HG02970 (cell line): ENCODE results near the gene CAMK1D.

Experiments
- ATAC-seq: cut with Tn5 transposase; IDR thresholded peaks from one replicate; pipeline ENCODE4 v1.9.1; 2021; ENCODE audit warnings: mild to moderate bottlenecking, moderate library complexity, moderate number of reproducible peaks; ENCODE audit not compliant: unreplicated experiment, low FRiP score

Gene CAMK1D

GRCh38 chr10:12583891-12584595 lies 234.7 kb downstream of the CAMK1D start:
- no peak for ATAC-seq

GRCh38 chr10:12586741-12587140 lies 237.4 kb downstream of the CAMK1D start:
- ATAC-seq, result no peak

DNA sequence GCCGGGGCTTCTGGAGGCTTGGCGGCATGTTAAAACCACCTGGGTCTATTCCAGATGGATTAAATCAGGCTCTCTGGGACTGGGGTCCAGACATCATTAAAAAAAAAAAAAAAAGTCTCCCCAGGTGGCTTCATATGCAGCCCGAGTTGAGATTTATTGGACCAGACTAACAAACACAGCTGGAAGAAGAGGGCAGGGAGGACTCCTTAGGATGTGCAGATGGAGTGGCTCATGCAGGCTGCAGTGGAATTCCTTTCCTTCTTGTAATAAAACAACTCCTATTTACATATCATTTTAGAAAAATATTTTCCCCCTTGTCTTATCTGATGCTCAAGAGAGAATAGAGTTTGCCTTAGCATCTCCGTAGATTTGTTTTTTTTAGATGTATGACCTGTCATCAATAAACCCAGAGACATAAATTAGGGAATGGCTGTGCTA lies 238.1 kb downstream of the CAMK1D start:
- no peak for ATAC-seq

GRCh38 chr10:12588091-12588860 lies 238.9 kb downstream of the CAMK1D start:
- no peak for ATAC-seq

DNA sequence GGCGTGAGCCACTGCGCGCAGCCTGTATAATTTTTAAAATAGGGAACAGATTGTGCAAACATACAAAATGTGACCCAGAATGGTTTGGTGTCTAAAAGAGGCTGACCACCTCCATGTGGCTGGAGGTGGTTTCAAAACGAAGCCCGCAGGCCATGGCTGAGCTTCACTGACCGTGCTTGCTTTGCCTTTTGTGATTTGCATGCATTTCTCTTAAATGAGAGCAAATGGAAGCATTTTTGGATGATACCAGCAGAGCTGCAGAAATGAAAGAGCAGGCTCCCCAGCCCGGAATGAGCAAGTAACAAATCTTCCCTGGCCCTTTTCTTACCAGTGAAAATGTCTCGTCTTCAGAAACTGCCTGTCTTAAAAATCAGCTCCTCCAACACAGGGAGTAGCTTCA lies 239.9 kb downstream of the CAMK1D start:
- no peak for ATAC-seq

DNA sequence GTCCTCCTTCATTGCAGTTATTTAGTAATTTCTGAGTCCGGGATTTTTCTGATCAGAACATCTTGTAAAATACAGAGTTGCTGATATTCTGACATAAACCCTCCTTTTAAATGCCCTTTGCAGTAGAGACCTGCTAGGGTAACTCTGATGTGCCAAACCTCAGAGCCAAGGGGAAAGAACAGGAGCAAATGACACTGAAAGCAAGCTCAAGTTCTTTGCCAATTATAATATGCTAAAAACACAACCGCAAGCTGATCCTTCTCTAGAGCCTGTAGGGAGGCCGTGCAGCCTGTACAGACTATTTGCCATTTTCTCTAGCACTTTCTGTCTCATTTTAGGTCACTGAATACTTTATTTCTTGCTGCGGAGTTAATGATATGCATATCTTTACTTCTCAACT lies 240.4 kb downstream of the CAMK1D start:
- no peak for ATAC-seq

GRCh38 chr10:12590675-12591659 lies 241.6 kb downstream of the CAMK1D start:
- ATAC-seq, result no peak

GRCh38 chr10:12592967-12593366 lies 243.6 kb downstream of the CAMK1D start:
- no peak for ATAC-seq

DNA sequence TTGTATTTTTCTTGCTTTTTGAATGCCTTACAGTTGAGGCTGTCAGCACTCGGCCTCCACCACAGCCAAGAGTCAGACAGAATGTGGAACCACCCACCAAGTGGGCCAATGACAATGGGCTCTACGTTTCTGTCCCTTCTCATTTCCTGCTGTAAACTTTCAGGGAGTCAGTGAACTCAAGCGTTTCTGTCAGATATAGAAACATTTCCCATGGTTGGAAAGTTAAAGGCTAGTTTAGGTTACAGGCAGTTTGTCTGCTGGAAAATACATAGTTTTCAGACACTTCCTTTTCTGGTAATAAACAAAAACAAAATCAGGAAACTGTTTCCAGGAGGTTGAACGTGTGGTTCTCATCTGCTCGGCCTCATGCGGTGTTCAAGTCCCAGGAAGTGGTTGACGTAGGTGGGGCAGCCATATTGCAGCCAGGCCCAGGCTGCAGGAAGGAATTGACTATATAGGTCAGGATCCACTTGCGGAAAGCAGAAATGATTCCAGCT lies 245.1 kb downstream of the CAMK1D start:
- ATAC-seq, result no peak

DNA sequence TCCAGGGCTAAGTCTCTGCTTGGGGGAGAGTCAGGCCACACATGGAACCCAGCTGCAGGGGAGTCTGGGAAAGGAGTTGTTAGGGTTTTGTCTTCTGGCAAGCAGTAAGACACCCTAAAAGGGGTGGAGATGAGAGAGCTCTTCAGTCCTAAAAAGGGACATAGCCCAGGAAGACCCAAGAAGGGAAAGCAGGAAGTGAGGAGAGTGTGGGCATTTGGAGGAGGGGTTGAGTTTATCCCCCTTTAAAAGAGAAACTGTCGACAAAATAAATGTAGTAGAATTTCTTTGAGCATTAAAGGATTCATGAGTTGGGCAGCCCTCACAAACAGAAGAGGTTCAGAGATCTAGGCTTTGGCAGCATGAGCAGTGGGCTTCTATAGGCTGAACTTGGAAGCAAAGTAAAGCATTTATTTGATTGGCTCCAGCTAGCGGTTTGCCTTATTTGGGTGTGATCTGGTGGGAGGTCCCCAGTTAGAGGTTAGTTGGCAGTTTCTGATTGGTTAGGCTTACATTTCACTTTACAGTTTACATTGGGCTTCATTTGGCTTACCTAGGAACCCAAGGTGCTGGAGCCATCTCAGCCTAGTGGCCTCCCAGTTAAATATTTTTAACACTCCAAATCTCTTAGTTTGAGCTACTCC lies 246.7 kb downstream of the CAMK1D start:
- ATAC-seq, result no peak

DNA sequence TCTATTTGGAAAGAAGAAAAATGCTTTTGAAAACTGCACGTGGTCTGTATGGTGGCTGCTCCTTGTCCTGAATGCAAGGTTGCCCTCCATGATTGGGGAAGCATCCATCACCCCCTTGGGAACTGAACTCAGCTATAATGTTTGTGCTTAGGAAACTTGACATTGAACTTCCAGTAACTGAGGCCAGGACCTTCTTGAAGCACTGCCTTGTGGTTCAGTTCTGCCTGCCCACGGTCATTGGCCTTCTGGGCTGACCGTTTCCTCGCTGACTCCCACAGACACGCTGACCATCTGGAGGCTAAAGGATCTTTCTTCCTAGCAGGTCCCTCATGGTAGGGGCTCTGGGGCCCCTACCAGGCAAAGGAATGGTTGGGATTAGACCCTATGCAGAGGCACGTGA lies 247.8 kb downstream of the CAMK1D start:
- ATAC-seq, result no peak

- no peak for ATAC-seq
These were observed 248.7 kb downstream of the CAMK1D start for GRCh38 chr10:12597788-12598765.

- no peak for ATAC-seq
These were observed 251.3 kb downstream of the CAMK1D start for GRCh38 chr10:12600652-12601051.

DNA sequence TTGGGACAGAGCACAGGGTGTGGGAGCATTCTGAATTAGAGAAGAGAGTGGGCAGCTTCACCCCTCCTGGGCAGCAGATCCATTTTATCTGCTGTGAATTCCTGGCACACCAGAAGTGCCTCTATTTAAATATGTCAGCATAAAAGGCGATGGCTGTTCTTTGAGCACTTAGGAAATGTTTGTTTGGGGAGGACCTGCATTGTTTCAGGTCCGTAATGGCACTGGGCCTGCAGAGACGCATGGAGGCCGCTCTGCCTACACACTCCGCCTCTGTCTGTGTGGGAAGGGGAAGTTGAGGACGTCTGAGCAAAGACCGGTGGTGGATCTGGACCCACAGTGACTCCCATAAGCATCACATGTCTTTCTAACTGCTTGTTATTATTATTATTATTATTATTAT lies 253.2 kb downstream of the CAMK1D start:
- ATAC-seq, result no peak

- no peak for ATAC-seq
These were observed 254.6 kb downstream of the CAMK1D start for GRCh38 chr10:12603766-12604470.

DNA sequence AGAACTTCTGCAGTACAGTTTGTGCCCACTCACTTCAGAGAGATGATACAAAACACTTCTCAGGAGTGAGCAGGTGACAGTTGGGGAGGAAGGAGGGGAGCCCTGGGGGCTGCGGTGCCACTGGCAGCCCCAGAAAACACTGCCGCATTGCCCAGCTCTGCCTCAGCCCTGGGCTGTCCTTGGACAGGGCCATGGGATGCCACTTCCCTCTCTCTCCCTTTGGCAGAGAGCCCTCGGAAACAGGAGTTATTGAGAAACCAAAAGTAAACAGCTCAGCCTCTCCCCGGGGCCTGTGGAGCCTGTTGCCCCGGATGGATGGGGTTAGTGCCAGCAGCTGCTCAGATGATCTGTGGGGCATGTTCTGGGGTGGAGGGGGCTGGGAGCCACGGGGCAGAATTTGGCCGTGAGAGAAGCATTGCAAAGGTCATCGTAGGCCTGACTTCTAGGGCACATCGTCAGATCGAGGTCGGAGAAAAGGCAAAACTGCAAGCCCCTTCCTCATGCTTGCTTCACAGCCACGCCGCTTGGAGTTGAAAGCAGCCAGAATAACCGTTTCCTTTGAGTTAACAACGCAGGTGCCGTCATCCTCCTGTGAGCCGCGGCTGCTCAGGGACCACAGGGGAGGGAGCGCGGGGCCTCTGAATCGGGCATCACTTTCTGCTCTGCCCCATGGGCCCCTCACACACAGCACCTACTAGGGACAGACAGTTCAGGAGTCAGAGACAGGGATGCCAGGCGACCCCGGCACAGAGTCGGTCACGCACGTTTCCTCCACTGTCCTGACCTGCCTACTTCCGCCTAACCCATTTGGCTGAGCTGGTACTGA lies 256.4 kb downstream of the CAMK1D start:
- no peak for ATAC-seq

GRCh38 chr10:12606461-12606860 lies 257.1 kb downstream of the CAMK1D start:
- ATAC-seq, result no peak

GRCh38 chr10:12608761-12609160 lies 259.4 kb downstream of the CAMK1D start:
- no peak for ATAC-seq
